Fibroblast of lung (primary cell): Measurements from ENCODE around the gene TMEM244. TPM values are rescaled to one million over a fixed set of nuclear protein-coding genes. Genes with fewer than 3 reads are reported as not detected.

Experiments used
- DNase-seq, 2 donors: peaks; one replicate each; pipeline versions ENCODE4 v3.0.0 to v3.0.0-alpha.2; 2010; ENCODE audit warnings: low read depth in 2 of 2
- H2AFZ ChIP-seq: 2 replicates; pipeline ENCODE4 v1.5.1; 2012; ENCODE audit warnings: low read length, control low read depth, inconsistent platforms
- H3K27ac ChIP-seq: 2 replicates; pipeline ENCODE4 v1.5.1; 2011; ENCODE audit warnings: low read length, control low read depth; ENCODE audit not compliant: insufficient read depth
- H3K27me3 ChIP-seq: 2 replicates; pipeline ENCODE4 v1.5.1; 2011; ENCODE audit warnings: mild to moderate bottlenecking, low read length; ENCODE audit not compliant: control insufficient read depth, insufficient read depth
- H3K36me3 ChIP-seq: 2 replicates; pipeline ENCODE4 v1.5.1; 2011; ENCODE audit warnings: low read length; ENCODE audit not compliant: control insufficient read depth, insufficient read depth
- H3K4me1 ChIP-seq: 2 replicates; pipeline ENCODE4 v1.5.1; 2011; ENCODE audit warnings: low read length; ENCODE audit not compliant: control insufficient read depth, insufficient read depth; ENCODE audit errors: extremely low read depth
- H3K4me2 ChIP-seq: 2 replicates; pipeline ENCODE4 v1.5.1; 2011; ENCODE audit warnings: low read length, control low read depth; ENCODE audit not compliant: insufficient read depth; ENCODE audit errors: extremely low read depth
- H3K4me3 ChIP-seq, 4 experiments: fragments of 200-600 bp in 1 of 4; sonication (generic) in 1 of 4; replicated peaks in 1 of 4; 2 replicates each; pipeline ENCODE4 v1.5.1; 2011 to 2016; ENCODE audit warnings: low read length in 4 of 4, low read depth in 3 of 4, mild to moderate bottlenecking in 3 of 4, control low read depth in 2 of 4, inconsistent platforms in 1 of 4, mixed read lengths in 1 of 4; ENCODE audit not compliant: insufficient read depth in 1 of 4; ENCODE audit errors: control extremely low read depth in 1 of 4
- H3K79me2 ChIP-seq: 2 replicates; pipeline ENCODE4 v1.5.1; 2012; ENCODE audit warnings: mild to moderate bottlenecking, low read length, inconsistent platforms; ENCODE audit not compliant: control insufficient read depth, insufficient read depth
- H3K9ac ChIP-seq: 2 replicates; pipeline ENCODE4 v1.5.1; 2011; ENCODE audit warnings: mild to moderate bottlenecking, low read length, control low read depth; ENCODE audit not compliant: insufficient read depth
- H3K9me3 ChIP-seq: 2 replicates; pipeline ENCODE4 v1.5.1; 2012; ENCODE audit warnings: low read depth, low read length; ENCODE audit not compliant: control insufficient read depth, insufficient read depth
- H4K20me1 ChIP-seq: 2 replicates; pipeline ENCODE4 v1.5.1; 2011; ENCODE audit warnings: low read length; ENCODE audit not compliant: control insufficient read depth, insufficient read depth; ENCODE audit errors: extremely low read depth
- CTCF ChIP-seq, 2 donors: IDR thresholded peaks in 1 of 2; conservative IDR thresholded peaks in 1 of 2; 1 replicate in 1 of 2; 2 replicates in 1 of 2; pipeline ENCODE4 v1.5.1; 2011 to 2012; ENCODE audit warnings: low read length in 2 of 2, control low read depth in 1 of 2, inconsistent platforms in 1 of 2, low read depth in 1 of 2, mild to moderate bottlenecking in 1 of 2
- EZH2 ChIP-seq: IDR thresholded peaks from 2 replicates; pipeline ENCODE4 v1.5.1; 2012; ENCODE audit warnings: low read length, control low read depth, mild to moderate bottlenecking; ENCODE audit errors: missing control alignments
- polyA plus RNA-seq, 2 donors: library from polyadenylated mRNA; depleted of rRNA in 1 of 2; stranded (reverse) in 1 of 2; unstranded in 1 of 2; fragments of >200 nt; gene quantifications; 2 replicates each; pipeline ENCODE4 v1.2.1, GENCODE V29; 2011 to 2012; ENCODE audit warnings: missing spikeins in 1 of 2
- total RNA-seq: library from RNA; depleted of rRNA; stranded (reverse); fragments of >200 nt; gene quantifications from 2 replicates; pipeline ENCODE4 v1.2.1, GENCODE V29; 2014

TMEM244 gene
- total and polyA plus RNA-seq, 2 donors (not counting 1 experiment from before 2014, with no cell fraction given) = not detected

GRCh38 chr6:129801909-129802308 is 59.2 kb downstream of the TMEM244 start:
- DNase-seq = no peak
- H2AFZ ChIP-seq = no peak overlapping the region

GRCh38 chr6:129795261-129795660 is 65.9 kb downstream of the TMEM244 start:
- H3K27ac ChIP-seq = no peak overlapping the region
- no peaks in the 10 kb centered on the region for H4K20me1 ChIP-seq
- no peak overlapping the region for H3K4me2 ChIP-seq
- H3K79me2 ChIP-seq = no peaks in the 10 kb centered on the region
- no peak overlapping the region for H3K4me3 ChIP-seq
- no peaks in the 10 kb centered on the region for H3K27me3 ChIP-seq
- peak in 1 of 2 donors; percentile 19 for DNase-seq
- TF ChIP-seq CTCF (conservative IDR thresholded peaks at IDR 0.05 in 1 of 2, IDR thresholded peaks at IDR 0.05 in 1 of 2; ENCODE audit: low read depth in 1 of 2, low read length in 2 of 2) (no peak), EZH2 (no peak)
- H3K36me3 ChIP-seq = no peaks in the 10 kb centered on the region
- no peak overlapping the region for H3K9ac ChIP-seq
- H2AFZ ChIP-seq = no peak overlapping the region
- H3K4me1 ChIP-seq = no peaks in the 10 kb centered on the region
- no peaks in the 10 kb centered on the region for H3K9me3 ChIP-seq

More at GRCh38 chr6:129801909-129802308, 59.2 kb downstream of the TMEM244 start:
- H3K27ac ChIP-seq = no peak overlapping the region
- no peaks in the 10 kb centered on the region for H3K79me2 ChIP-seq
- no peaks in the 10 kb centered on the region for H3K9me3 ChIP-seq
- no peak overlapping the region for H3K9ac ChIP-seq
- TF ChIP-seq EZH2 (no peak), CTCF (conservative IDR thresholded peaks at IDR 0.05 in 1 of 2, IDR thresholded peaks at IDR 0.05 in 1 of 2; ENCODE audit: low read depth in 1 of 2, low read length in 2 of 2) (no peak)
- peaks cover 3% of the 10 kb centered on the region for H3K27me3 ChIP-seq
- H3K4me3 ChIP-seq = no peak overlapping the region
- H4K20me1 ChIP-seq = no peaks in the 10 kb centered on the region
- H3K36me3 ChIP-seq = no peaks in the 10 kb centered on the region
- H3K4me2 ChIP-seq = no peak overlapping the region
- no peaks in the 10 kb centered on the region for H3K4me1 ChIP-seq

GRCh38 chr6:129793447-129793846 is 67.7 kb downstream of the TMEM244 start:
- no peak overlapping the region for H3K4me2 ChIP-seq
- H3K4me1 ChIP-seq = no peaks in the 10 kb centered on the region
- H3K79me2 ChIP-seq = no peaks in the 10 kb centered on the region
- H4K20me1 ChIP-seq = no peaks in the 10 kb centered on the region
- no peak for TF ChIP-seq EZH2
- TF ChIP-seq CTCF (conservative IDR thresholded peaks at IDR 0.05 in 1 of 2, IDR thresholded peaks at IDR 0.05 in 1 of 2; ENCODE audit: low read depth in 1 of 2, low read length in 2 of 2) = no peak
- H3K27ac ChIP-seq = no peak overlapping the region
- no peak overlapping the region for H3K4me3 ChIP-seq
- H2AFZ ChIP-seq = no peak overlapping the region
- no peaks in the 10 kb centered on the region for H3K27me3 ChIP-seq
- no peak for DNase-seq
- no peaks in the 10 kb centered on the region for H3K9me3 ChIP-seq
- H3K9ac ChIP-seq = no peak overlapping the region
- no peaks in the 10 kb centered on the region for H3K36me3 ChIP-seq
